ENCODE results near the gene CAD. TPM values are rescaled to one million over a fixed set of nuclear protein-coding genes. Genes with fewer than 3 reads are reported as not detected.

CAD gene
- total RNA-seq, 1 experiment from 2014 or later: 114 TPM

DNA sequence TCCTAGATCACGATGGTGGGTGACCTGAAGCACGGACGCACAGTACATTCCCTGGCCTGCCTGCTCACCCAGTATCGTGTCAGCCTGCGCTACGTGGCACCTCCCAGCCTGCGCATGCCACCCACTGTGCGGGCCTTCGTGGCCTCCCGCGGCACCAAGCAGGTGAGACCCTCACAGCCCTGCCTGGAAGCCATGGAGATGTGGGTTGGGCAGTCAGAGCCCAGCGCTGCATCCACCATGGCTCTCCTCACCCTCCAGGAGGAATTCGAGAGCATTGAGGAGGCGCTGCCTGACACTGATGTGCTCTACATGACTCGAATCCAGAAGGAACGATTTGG lies 25.4 kb downstream of the CAD start:
- Histone ChIP-seq H2AFZ (ENCODE audit: low read depth, low read length, poor library complexity, severe bottlenecking) (no peak overlapping the region), H3K9me3 (ENCODE audit: control insufficient read depth in 1 of 2, insufficient read depth in 1 of 2, low read depth in 1 of 2, low read length in 2 of 2) (no peaks in the 10 kb centered on the region), H3K9ac (ENCODE audit: low read length) (no peak overlapping the region), H3K79me2 (ENCODE audit: insufficient read depth, low read length) (no peaks in the 10 kb centered on the region), H3K9me2 (ENCODE audit: insufficient read depth) (no peaks in the 10 kb centered on the region), H3K4me1 (ENCODE audit: control insufficient read depth in 1 of 2, insufficient read depth in 2 of 2, low read length in 2 of 2) (no peaks in the 10 kb centered on the region), H4K20me1 (ENCODE audit: insufficient read depth) (no peaks in the 10 kb centered on the region), H3K4me2 (ENCODE audit: low read length) (no peak overlapping the region), H3K27me3 (ENCODE audit: insufficient read depth, low read length) (no peaks in the 10 kb centered on the region), H3K4me3 (replicated peaks in 1 of 2; ENCODE audit: low read depth in 1 of 2, low read length in 2 of 2) (no peak overlapping the region), H3K36me3 (ENCODE audit: control insufficient read depth in 1 of 2, insufficient read depth in 2 of 2, low read length in 2 of 2) (peaks cover 36 to 63% of the 10 kb centered on the region in 2 experiments), H3K27ac (ENCODE audit: low read depth, low read length) (no peak overlapping the region)
- DNase-seq (ENCODE audit: low read depth, low spot score) (no peak), ATAC-seq (no peak)
- intact Hi-C loops (cut with micrococcal nuclease): no loop called here
- CTCF ChIA-PET: no interaction called here
- RAD21 ChIA-PET (ENCODE audit: low non-redundant PET in 1 of 2, low total read pairs in 2 of 2, uncharacterized antibody in 2 of 2, unreplicated experiment in 2 of 2): no interaction called here
- POLR2A ChIA-PET: no interaction called here
- TF ChIP-seq CEBPB (IDR thresholded peaks at IDR 0.05; ENCODE audit: low read depth) (no peak), SP1 (IDR thresholded peaks at IDR 0.05; ENCODE audit: low read depth) (no peak), SRF (IDR thresholded peaks at IDR 0.05; ENCODE audit: low read depth) (no peak), FOSL1 (IDR thresholded peaks at IDR 0.05; ENCODE audit: low read depth) (no peak), EZH2phosphoT487 (IDR thresholded peaks at IDR 0.05; ENCODE audit: borderline replicate concordance) (no peak), EGR1 (IDR thresholded peaks at IDR 0.05; ENCODE audit: low read depth) (no peak), EZH2 (IDR thresholded peaks at IDR 0.05) (no peak), RAD21 (IDR thresholded peaks at IDR 0.05; ENCODE audit: low read depth) (no peak), TCF7L2 (IDR thresholded peaks at IDR 0.05; ENCODE audit: borderline replicate concordance, extremely low read depth, insufficient read depth, insufficient read length) (no peak), POLR2AphosphoS5 (IDR thresholded peaks at IDR 0.05; ENCODE audit: low read depth, low read length) (no peak), ZFX (IDR thresholded peaks at IDR 0.05) (no peak)
- TF ChIP-seq, protein P1, sequence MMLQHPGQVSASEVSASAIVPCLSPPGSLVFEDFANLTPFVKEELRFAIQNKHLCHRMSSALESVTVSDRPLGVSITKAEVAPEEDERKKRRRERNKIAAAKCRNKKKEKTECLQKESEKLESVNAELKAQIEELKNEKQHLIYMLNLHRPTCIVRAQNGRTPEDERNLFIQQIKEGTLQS (IDR thresholded peaks at IDR 0.05): no peak
- BruUV-seq (replicated peaks): no TSS peak

DNA sequence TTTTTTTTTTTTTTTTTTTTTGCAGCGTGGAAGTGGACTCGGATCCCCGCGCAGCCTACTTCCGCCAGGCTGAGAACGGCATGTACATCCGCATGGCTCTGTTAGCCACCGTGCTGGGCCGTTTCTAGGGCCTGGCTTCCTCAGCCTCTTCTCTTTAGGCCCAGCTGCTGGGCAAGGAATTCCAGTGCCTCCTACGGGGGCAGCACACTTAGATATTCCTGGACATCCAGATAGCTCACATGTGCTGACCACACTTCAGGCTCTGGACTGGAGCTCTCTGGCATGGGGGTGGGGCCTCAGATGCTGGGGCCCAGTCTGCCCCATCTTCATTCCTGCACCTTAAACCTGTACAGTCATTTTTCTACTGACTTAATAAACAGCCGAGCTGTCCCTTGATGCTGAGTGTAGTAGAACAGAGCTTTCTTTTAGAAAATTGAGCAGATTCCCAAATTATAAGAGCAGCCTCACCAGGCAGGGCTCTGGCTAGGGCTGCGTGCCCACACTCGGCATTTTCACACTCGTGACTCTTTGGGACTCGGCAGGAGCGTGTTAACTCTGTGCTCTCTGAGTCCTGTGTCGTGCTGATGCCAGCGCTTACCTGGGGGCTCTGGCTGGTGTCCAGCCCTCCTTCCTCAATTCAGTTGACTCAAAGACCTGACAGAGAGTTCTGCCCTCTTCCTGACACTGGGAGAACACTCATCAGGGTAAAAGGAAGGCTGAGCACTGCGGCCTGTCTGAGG lies 26.4 kb downstream of the CAD start:
- H3K27me3 ChIP-seq (ENCODE audit: insufficient read depth, low read length): no peaks in the 10 kb centered on the region
- intact Hi-C loops (cut with micrococcal nuclease): no loop called here
- no peak overlapping the region for H3K4me2 ChIP-seq (ENCODE audit: low read length)
- H3K4me3 ChIP-seq (replicated peaks in 1 of 2; ENCODE audit: low read depth in 1 of 2, low read length in 2 of 2): no peak overlapping the region
- no peak overlapping the region for H3K27ac ChIP-seq (ENCODE audit: low read depth, low read length)
- DNase-seq (ENCODE audit: low read depth, low spot score): no peak
- H2AFZ ChIP-seq (ENCODE audit: low read depth, low read length, poor library complexity, severe bottlenecking): no peak overlapping the region
- no peaks in the 10 kb centered on the region for H3K4me1 ChIP-seq (ENCODE audit: control insufficient read depth in 1 of 2, insufficient read depth in 2 of 2, low read length in 2 of 2)
- H3K79me2 ChIP-seq (ENCODE audit: insufficient read depth, low read length): no peaks in the 10 kb centered on the region
- no peaks in the 10 kb centered on the region for H3K9me3 ChIP-seq (ENCODE audit: control insufficient read depth in 1 of 2, insufficient read depth in 1 of 2, low read depth in 1 of 2, low read length in 2 of 2)
- TF ChIP-seq EGR1 (IDR thresholded peaks at IDR 0.05; ENCODE audit: low read depth) (no peak), RAD21 (IDR thresholded peaks at IDR 0.05; ENCODE audit: low read depth) (no peak), SIN3A (IDR thresholded peaks at IDR 0.05; ENCODE audit: low read depth) (no peak)
- TF ChIP-seq, protein P2, sequence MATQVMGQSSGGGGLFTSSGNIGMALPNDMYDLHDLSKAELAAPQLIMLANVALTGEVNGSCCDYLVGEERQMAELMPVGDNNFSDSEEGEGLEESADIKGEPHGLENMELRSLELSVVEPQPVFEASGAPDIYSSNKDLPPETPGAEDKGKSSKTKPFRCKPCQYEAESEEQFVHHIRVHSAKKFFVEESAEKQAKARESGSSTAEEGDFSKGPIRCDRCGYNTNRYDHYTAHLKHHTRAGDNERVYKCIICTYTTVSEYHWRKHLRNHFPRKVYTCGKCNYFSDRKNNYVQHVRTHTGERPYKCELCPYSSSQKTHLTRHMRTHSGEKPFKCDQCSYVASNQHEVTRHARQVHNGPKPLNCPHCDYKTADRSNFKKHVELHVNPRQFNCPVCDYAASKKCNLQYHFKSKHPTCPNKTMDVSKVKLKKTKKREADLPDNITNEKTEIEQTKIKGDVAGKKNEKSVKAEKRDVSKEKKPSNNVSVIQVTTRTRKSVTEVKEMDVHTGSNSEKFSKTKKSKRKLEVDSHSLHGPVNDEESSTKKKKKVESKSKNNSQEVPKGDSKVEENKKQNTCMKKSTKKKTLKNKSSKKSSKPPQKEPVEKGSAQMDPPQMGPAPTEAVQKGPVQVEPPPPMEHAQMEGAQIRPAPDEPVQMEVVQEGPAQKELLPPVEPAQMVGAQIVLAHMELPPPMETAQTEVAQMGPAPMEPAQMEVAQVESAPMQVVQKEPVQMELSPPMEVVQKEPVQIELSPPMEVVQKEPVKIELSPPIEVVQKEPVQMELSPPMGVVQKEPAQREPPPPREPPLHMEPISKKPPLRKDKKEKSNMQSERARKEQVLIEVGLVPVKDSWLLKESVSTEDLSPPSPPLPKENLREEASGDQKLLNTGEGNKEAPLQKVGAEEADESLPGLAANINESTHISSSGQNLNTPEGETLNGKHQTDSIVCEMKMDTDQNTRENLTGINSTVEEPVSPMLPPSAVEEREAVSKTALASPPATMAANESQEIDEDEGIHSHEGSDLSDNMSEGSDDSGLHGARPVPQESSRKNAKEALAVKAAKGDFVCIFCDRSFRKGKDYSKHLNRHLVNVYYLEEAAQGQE (IDR thresholded peaks at IDR 0.05; ENCODE audit: low read depth): no peak
- H3K36me3 ChIP-seq (ENCODE audit: control insufficient read depth in 1 of 2, insufficient read depth in 2 of 2, low read length in 2 of 2): peaks cover 28 to 54% of the 10 kb centered on the region in 2 experiments
- H3K9ac ChIP-seq (ENCODE audit: low read length): no peak overlapping the region
- TSS peak; percentile 25 for BruUV-seq (replicated peaks)
- no peaks in the 10 kb centered on the region for H4K20me1 ChIP-seq (ENCODE audit: insufficient read depth)
- CTCF ChIA-PET: no interaction called here
- ATAC-seq: no peak
- RAD21 ChIA-PET (ENCODE audit: low non-redundant PET in 1 of 2, low total read pairs in 2 of 2, uncharacterized antibody in 2 of 2, unreplicated experiment in 2 of 2): no interaction called here
- POLR2A ChIA-PET: no interaction called here
- no peaks in the 10 kb centered on the region for H3K9me2 ChIP-seq (ENCODE audit: insufficient read depth)

Measured in HCT116 (cell line).